ENCODE data around the gene CDS1. TPM values are rescaled to one million over a fixed set of nuclear protein-coding genes. Genes with fewer than 3 reads are reported as not detected.
"Not testable (repeated sequence)": the region's sequence is repeated elsewhere in the genome, so short reads cannot be mapped to it uniquely, and the experiment has no call there.

Gene CDS1
- polyA plus RNA-seq, 10 donors, result 0.13 to 1.9 (median 0.30) TPM

- no peak for DNase-seq
Observed at GRCh38 chr4:84672177-84672576, 89.2 kb downstream of the CDS1 start.

- peak in 1 of 3 donors; percentile 79 for DNase-seq
Observed at GRCh38 chr4:84673475-84674240, 90.7 kb downstream of the CDS1 start.

GRCh38 chr4:84677093-84677492 is 94.2 kb downstream of the CDS1 start:
- DNase-seq, result no peak

GRCh38 chr4:84677995-84678394 is 95.1 kb downstream of the CDS1 start:
- no peak for DNase-seq

- DNase-seq, result no peak
Observed at GRCh38 chr4:84678976-84679744, 96.2 kb downstream of the CDS1 start.

GRCh38 chr4:84680956-84681355 is 98.0 kb downstream of the CDS1 start:
- no peak for DNase-seq

GRCh38 chr4:84681486-84682274 is 98.8 kb downstream of the CDS1 start:
- peak in 1 of 3 donors; percentile 49 for DNase-seq

GRCh38 chr4:84682661-84683060 is 99.7 kb downstream of the CDS1 start:
- not testable (repeated sequence) for DNase-seq

- DNase-seq, result no peak
Observed at GRCh38 chr4:84683064-84683850, 100.3 kb downstream of the CDS1 start.

GRCh38 chr4:84684361-84684760 is 101.4 kb downstream of the CDS1 start:
- no peak for DNase-seq

GRCh38 chr4:84685105-84685504 is 102.2 kb downstream of the CDS1 start:
- no peak for DNase-seq

GRCh38 chr4:84688605-84689004 is 105.7 kb downstream of the CDS1 start:
- no peak for DNase-seq

GRCh38 chr4:84689197-84689596 is 106.3 kb downstream of the CDS1 start:
- DNase-seq, result no peak

GRCh38 chr4:84690481-84690880 is 107.6 kb downstream of the CDS1 start:
- DNase-seq, result no peak

GRCh38 chr4:84691170-84691691 is 108.3 kb downstream of the CDS1 start:
- peak in 1 of 3 donors; percentile 89 for DNase-seq

- DNase-seq, result no peak
Observed at GRCh38 chr4:84691800-84692199, 108.9 kb downstream of the CDS1 start.

GRCh38 chr4:84697159-84697558 is 114.2 kb downstream of the CDS1 start:
- DNase-seq, result no peak

- no peak for DNase-seq
Observed at GRCh38 chr4:84697615-84698201, 114.8 kb downstream of the CDS1 start.

- no peak for DNase-seq
Observed at GRCh38 chr4:84699001-84699671, 116.2 kb downstream of the CDS1 start.
